Kidney tubule cell (primary cell): Measurements from ENCODE around the gene LAMA3.

Experiments
- DNase-seq: peaks from one replicate; pipeline ENCODE4 v3.0.0-alpha.2; 2018; ENCODE audit warnings: low spot score

The LAMA3 gene

GRCh38 chr18:23971097-23971440 is 281.8 kb downstream of the LAMA3 start:
- no peak for DNase-seq

DNA sequence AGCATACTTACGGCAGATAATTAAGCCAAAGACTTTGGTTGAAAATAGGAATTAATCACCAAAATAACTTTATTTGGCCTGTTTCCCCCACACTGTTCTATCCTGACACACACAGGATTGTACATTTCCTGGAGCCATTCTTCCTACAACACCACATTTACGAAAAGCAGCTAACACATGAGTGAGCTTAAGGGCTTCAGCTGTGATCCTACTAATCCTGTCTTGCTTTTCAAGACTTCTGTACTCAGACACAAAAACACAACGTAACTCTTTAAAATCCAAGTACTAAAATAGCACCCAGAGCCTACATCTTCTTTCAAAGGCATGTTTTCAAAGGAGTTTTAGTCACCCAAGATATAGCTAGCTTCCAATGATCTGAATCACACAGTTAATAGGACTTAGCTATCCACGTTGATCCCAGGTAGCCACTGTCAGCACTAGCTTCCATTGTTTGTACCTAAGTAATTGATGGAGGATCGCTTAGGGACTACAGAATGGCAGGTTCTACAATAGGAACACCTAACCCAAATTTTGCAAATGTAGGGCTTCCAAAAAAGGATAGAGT is 282.5 kb downstream of the LAMA3 start:
- DNase-seq: no peak

DNA sequence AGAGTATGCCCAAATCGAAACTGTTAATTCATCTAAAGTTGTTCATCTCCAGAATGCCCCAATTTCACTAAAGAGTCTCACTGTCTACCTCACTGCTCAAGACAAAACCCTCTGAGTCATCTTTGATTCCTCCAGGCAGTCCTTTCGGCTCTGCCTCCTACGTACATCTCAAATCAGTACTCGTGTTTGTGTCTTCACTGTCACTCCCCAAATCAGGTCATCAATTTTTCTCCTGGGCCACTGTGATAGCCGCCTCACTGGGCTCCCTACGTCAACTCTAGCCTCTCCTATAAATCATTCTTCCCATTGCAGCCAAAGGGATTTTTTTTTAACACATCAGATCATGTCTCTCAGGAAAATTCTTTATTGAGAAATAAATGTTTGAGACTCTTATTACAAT is 283.2 kb downstream of the LAMA3 start:
- DNase-seq: no peak

GRCh38 chr18:23977103-23977502 is 287.9 kb downstream of the LAMA3 start:
- no peak for DNase-seq

DNA sequence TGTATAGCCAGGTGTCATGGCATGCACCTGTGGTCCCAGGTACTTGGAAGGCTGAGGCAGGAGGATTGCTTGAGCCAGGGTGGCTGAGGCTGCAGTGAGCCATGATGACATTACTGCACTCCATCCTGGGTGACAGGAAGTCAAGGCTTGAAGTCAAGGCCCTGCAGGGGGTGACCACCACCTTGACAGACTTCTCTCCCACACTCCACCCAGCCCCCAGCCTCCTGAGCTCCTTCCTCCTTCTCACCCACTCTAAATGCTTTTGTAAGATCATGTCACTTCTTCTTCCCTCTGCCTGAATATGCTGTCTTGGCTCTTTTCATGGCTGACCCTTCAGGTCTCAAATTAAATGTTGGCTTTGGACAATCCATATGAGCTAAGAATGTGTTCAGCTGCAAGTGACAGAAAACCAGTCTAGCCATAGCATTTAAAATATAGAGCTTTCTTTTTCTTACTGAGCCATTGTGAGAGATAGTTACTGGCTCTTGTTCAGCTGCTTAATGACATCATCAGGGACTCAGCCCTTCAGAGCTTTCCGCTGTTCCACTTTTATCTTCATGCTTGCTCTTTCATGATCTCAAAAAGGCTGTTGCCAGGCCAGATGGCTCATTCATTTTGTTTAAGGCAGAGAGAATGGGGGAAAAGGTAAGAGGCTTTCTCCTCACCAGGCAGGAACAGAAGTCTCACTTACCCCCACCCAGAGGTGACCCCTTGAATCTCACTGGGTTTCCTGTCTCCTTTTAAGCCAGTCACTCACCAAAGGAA is 288.6 kb downstream of the LAMA3 start:
- no peak for DNase-seq

DNA sequence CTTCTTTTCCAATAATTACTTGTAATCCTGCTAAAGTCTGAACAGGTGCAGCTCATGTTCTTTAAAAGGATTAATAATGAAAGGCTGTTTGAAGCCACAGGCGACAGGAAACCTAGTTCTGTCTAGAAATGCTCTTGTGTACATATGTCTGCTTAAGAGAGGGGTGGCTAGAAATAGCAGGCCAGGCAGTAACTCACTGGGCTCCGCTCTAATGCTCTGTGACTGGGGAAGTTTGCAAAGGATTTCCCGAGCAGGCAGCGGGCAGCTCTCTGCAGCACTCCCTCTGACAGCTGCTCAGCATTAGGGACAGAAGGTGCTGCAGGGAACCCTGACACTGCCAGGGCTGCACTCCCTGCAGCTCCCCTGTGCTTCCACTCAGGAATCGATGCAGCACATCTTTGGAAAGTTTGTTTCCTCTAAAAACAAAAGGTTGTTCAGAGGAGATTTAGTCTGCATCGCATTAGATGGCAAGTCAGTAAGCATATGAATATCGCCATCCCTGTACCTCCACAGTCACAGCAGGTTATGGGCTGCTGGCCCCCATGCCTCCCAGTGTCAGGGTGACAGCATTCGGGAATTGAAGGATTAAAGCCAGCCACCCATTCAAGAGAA is 292.2 kb downstream of the LAMA3 start:
- no peak for DNase-seq

- DNase-seq: peak; percentile 59
These were observed 293.2 kb downstream of the LAMA3 start for GRCh38 chr18:23982155-23983079.

- DNase-seq: no peak
These were observed 293.9 kb downstream of the LAMA3 start for GRCh38 chr18:23983112-23983511.

DNA sequence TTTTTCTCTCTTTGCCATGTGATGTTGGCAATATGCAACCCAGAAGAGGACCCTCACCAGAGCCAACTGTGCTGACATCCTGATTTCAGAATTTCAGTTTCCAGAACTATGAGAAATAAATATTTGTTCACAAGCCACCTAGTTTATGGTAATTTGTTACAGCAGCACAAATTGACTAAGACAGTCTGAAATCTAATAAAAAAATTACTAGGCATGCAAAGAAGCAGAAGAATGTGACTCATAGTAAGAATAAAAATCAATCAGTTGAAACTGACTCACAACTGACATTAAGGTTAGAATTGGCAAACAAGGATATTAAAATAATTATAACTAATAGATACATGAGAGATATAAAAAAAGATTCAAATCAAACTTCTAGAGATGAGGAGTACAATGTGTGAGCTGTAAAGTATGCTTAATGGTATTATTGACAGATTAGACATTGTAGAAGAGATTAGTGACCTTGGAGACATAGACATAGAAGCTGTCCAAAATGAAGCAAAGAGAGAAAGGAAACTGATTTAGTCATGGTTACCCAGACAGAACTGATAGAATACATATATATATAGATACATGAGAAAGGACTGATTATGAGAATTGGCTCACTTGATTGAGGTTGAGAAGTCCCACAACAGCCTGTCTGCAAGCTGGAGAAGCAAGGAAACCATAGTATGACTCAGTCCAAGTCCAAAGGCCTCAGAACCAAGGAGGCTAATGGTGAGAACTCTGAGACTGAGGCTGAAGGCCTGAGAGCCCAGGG is 297.5 kb downstream of the LAMA3 start:
- DNase-seq: no peak

- no peak for DNase-seq
These were observed 301.5 kb downstream of the LAMA3 start for GRCh38 chr18:23990474-23991410.

DNA sequence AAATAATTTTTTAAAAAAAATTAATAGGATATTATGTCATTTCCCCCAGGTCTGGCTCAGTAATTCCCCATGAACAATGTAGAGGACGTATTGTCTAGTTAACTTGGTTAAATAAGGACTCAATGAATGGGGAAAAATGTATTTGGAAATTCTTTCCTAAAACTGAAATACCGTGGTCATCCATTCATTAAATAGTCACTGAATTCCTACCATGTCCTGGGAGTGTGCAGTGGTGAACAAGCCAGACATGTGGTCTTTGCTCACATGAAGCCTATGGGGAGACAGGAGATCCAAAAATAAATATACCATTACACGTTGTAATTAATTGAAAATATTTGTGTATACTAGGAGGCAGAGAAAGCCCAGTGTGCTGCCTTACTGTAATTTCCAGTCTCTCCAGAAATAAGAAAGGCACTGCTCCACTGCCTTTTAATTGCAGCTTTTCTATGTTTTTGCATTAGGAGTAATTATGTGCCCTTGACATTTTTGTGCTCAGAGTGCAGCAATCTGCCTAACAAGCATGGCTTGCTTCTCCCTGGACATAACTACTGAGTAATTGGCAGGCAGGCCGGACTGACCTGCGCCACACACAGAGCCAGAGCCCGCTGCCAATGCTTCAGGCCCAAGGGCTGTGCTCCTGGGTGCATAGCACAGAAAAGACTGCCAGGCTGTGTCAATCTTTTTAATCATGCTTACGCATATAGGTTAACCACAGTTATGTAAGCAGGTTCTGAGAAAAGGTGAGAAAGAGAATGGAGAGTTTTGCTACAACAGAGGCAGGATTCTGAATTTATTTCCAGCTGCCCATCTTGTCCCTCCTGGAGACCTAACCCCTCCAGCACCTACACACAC is 303.1 kb downstream of the LAMA3 start:
- DNase-seq: peak; percentile 65

DNA sequence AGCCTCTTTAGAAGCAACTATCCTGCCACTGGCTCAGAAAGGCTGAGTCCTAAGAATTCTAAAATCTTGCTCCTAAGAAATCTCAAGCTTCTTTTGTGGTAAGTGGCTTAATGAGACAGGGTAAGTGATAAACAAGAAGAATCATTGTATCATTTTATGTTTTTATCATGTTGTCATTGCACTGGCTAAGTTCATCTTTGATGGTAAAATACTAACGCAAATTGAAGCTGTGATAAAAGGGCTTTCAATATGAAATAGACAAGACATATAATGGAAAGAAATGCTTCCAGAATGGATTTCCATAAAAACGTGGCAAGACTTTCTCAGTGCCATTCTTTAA is 303.7 kb downstream of the LAMA3 start:
- DNase-seq: no peak

GRCh38 chr18:23994361-23994902 is 305.2 kb downstream of the LAMA3 start:
- peak; percentile 89 for DNase-seq

- DNase-seq: peak; percentile 54
These were observed 305.9 kb downstream of the LAMA3 start for GRCh38 chr18:23995180-23995579.

DNA sequence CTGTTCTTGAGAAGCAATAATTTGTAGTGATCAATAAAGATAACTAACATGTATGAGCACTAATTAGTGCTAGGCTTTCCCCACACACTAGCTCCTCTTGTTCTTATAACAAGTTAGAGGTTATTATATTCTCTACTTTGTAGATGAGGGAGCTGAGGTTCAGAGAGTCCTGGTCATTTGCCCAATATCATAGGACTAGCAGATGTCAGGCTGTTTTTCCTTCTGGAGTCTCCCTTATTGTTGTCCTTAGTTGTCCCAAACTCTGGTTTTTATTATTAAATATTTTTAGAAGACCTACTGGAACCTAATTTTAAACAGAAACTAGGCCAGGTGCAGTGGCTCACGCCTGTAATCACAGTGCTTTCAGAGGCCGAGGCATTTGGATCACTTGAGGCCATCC is 308.8 kb downstream of the LAMA3 start:
- no peak for DNase-seq

DNA sequence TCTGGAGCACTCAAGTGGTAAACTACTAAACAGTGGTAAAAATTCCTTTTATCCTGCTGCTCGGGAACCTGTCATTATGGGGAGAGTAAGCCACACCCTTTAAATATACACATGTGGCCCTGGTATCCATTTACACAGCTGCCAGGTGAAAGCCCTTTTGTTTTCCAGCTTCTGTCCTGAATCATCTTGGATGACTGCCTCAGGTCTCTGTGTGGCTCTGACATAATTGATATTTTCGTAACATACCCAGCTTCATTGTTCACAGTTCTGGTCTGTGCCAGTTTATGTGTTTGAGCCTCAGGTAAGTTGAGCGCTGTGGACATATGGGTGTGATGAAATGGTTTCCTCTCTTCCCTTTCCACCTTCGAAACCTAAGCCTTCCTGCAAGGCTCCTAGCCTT is 309.6 kb downstream of the LAMA3 start:
- peak; percentile 75 for DNase-seq

GRCh38 chr18:24000613-24001490 is 311.6 kb downstream of the LAMA3 start:
- DNase-seq: no peak

GRCh38 chr18:24002479-24002878 is 313.2 kb downstream of the LAMA3 start:
- DNase-seq: no peak

- no peak for DNase-seq
These were observed 314.0 kb downstream of the LAMA3 start for GRCh38 chr18:24003288-24003687.
